ENCODE measurements around the gene NKX1-1.
"Not testable (repeated sequence)": the region's sequence is repeated elsewhere in the genome, so short reads cannot be mapped to it uniquely, and the experiment has no call there.

The NKX1-1 gene

GRCh38 chr4:1445716-1446445, 39.6 kb upstream of the NKX1-1 start:
- Histone ChIP-seq H3K4me3 (ENCODE audit: low read depth, low read length) (no peak overlapping the region), H3K36me3 (no peaks in the 10 kb centered on the region), H3K4me1 (no peaks in the 10 kb centered on the region), H3K9me3 (no peaks in the 10 kb centered on the region), H3K27me3 (no peaks in the 10 kb centered on the region)
- no peak for DNase-seq
- no peak for TF ChIP-seq CTCF (IDR thresholded peaks at IDR 0.05; ENCODE audit: low read depth, low read length)

- H3K27me3 ChIP-seq; H3K4me1 ChIP-seq; H3K4me3 ChIP-seq (ENCODE audit: low read depth, low read length); H3K36me3 ChIP-seq; H3K9me3 ChIP-seq; DNase-seq: not testable (repeated sequence)
Measured at GRCh38 chr4:1443688-1444172, 37.5 kb upstream of the NKX1-1 start.

GRCh38 chr4:1427010-1427409, 20.8 kb upstream of the NKX1-1 start:
- no peak overlapping the region for H3K4me3 ChIP-seq (ENCODE audit: low read depth, low read length)
- H3K27me3 ChIP-seq = peaks cover 18% of the 10 kb centered on the region
- no peaks in the 10 kb centered on the region for H3K4me1 ChIP-seq
- no peak for TF ChIP-seq CTCF (IDR thresholded peaks at IDR 0.05; ENCODE audit: low read depth, low read length)
- no peak for DNase-seq
- no peaks in the 10 kb centered on the region for H3K36me3 ChIP-seq
- no peaks in the 10 kb centered on the region for H3K9me3 ChIP-seq

- DNase-seq = no peak
- Histone ChIP-seq H3K36me3 (no peaks in the 10 kb centered on the region), H3K9me3 (no peaks in the 10 kb centered on the region), H3K4me3 (ENCODE audit: low read depth, low read length) (no peak overlapping the region), H3K4me1 (no peaks in the 10 kb centered on the region), H3K27me3 (peaks cover 59% of the 10 kb centered on the region)
- no peak for TF ChIP-seq CTCF (IDR thresholded peaks at IDR 0.05; ENCODE audit: low read depth, low read length)
Measured at GRCh38 chr4:1421657-1422056, 15.4 kb upstream of the NKX1-1 start.

- Histone ChIP-seq H3K27me3 (peaks cover 72% of the 10 kb centered on the region), H3K4me3 (ENCODE audit: low read depth, low read length) (no peak overlapping the region), H3K9me3 (no peaks in the 10 kb centered on the region), H3K4me1 (no peaks in the 10 kb centered on the region), H3K36me3 (no peaks in the 10 kb centered on the region)
- no peak for DNase-seq
- TF ChIP-seq CTCF (IDR thresholded peaks at IDR 0.05; ENCODE audit: low read depth, low read length) = no peak
Measured at GRCh38 chr4:1419708-1420107, 13.5 kb upstream of the NKX1-1 start.

- Histone ChIP-seq H3K27me3 (peaks cover 69% of the 10 kb centered on the region), H3K36me3 (no peaks in the 10 kb centered on the region)
Measured at GRCh38 chr4:1418494-1419285, 12.4 kb upstream of the NKX1-1 start.

More at GRCh38 chr4:1418494-1419285, 12.4 kb upstream of the NKX1-1 start:
- no peak for TF ChIP-seq CTCF (IDR thresholded peaks at IDR 0.05; ENCODE audit: low read depth, low read length)
- H3K4me3 ChIP-seq (ENCODE audit: low read depth, low read length) = no peak overlapping the region
- no peaks in the 10 kb centered on the region for H3K4me1 ChIP-seq
- H3K9me3 ChIP-seq = no peaks in the 10 kb centered on the region
- DNase-seq = no peak
